GM21529 (cell line): ENCODE results near the gene ACOT4.
"Not testable (repeated sequence)": the region's sequence is repeated elsewhere in the genome, so short reads cannot be mapped to it uniquely, and the experiment has no call there.

Experiments used
- ATAC-seq: cut with Tn5 transposase; IDR thresholded peaks from one replicate; pipeline ENCODE4 v1.9.1; 2021; ENCODE audit not compliant: unreplicated experiment

ACOT4 gene

GRCh38 chr14:73576391-73576790 is 15.3 kb upstream of the ACOT4 start:
- no peak for ATAC-seq

GRCh38 chr14:73577214-73577613 is 14.5 kb upstream of the ACOT4 start:
- not testable (repeated sequence) for ATAC-seq

DNA sequence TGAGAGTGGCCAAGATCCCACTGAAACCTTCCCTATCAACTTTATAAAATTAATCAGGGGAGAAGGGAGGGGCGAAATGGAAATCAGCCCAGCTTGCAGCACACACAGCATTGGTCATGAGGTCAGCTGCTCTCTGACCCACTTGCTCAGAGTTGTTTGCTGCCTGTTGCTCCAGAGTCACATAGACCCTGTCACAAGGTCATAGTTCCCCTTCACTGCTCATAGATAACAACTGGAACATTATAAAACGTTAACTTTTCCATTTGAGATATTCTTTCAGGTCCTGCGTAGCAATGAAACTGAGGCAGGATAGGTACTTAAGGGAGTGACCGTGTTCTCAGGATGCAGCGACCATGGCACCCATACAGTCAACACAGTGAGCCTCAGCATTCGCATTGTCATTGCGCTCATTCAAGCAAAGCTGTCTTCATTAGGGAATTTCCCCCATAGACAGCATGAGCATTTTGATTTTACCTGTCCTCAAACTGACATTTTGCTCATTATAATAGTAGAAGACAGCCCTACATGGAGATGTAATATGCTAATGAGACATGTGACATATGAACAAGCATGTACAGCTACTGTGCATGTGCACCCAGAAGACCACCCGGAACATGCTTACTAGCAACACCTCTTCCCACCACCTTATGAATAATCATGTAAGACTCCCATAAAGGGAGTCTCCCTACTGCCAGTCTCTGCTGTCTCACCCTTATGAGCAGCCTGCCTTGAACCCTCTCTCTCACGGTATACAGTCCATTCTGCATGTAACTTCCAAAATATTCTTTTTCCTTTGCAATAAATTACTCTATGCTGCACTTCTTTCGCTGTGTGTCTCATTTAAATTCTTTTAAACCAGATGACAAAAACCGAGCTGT is 9.3 kb upstream of the ACOT4 start:
- ATAC-seq = not testable (repeated sequence)

GRCh38 chr14:73588695-73589094 is 3.0 kb upstream of the ACOT4 start:
- no peak for ATAC-seq

- no peak for ATAC-seq
Measured at GRCh38 chr14:73589116-73589515, 2.6 kb upstream of the ACOT4 start.

DNA sequence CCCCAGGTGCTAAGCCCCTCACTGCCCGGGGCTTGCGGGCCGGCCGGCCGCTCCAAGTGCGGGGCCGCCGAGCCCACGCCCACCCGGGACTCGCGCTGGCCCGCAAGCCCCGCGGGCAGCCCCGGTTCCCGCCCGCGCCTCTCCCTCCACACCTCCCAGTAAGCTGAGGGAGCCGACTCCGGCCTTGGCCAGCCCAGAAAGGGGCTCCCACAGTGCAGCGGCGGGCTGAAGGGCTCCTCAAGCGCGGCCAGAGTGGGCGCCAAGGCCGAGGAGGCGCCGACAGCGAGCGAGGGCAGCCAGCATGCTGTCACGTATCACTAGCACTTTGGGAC is 1.0 kb upstream of the ACOT4 start:
- not testable (repeated sequence) for ATAC-seq

DNA sequence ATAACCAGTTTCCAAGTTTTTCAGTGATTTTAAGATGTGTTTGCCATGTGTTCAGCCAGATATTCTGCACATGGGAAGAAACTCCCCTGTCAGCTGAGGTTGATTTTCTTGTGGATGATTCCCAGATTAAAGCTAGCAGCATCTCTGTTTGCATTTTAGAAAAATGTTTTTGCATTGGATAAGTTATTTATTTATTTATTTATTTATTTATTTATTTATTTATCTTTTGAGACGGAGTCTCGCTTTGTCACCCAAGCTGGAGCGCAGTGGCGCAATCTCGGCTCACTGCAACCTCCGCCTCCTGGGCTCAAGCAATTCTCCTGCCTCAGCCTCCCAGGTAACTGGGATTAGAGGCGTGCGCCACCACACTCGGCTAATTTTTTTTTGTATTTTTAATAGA is 2.8 kb downstream of the ACOT4 start:
- ATAC-seq = no peak

DNA sequence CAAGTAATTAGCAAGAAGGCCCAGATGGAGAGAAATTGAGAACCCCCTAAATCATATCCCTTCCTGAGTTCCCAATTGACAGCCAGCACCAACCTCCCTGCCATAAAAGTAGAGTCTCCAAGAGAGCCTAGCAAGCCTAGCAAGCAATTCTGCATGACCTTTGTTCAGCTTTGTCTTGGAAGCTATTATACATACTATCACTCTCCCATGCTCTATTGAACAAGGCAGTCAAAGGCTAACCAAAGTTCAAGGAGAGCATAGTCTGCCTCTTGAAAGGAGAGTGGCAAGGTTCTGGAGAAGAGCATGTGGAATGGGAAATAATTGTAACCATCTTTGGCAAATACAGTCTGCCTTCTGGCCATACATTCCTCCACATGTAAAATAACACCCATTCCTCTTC is 7.8 kb downstream of the ACOT4 start:
- ATAC-seq = no peak

GRCh38 chr14:73602994-73603393 is 11.3 kb downstream of the ACOT4 start:
- ATAC-seq = no peak

DNA sequence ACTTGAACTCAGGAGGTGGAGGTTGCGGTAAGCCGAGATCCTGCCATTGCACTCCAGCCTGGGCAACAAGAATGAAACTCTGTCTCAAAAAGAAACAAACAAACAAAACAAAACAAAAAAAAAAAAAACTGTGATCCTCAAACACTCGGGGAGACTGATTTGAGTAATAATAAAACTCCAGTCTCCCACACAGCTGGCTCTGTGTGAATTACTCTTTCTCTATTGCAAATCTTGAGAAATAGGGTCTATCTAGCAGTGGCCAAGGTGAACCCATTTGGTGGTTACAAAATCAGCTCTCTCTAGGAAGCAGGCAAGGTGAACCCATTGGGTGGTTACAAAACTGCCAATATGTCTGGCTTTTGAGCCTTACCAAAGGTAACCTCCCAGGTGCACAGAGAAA is 14.6 kb downstream of the ACOT4 start:
- no peak for ATAC-seq

DNA sequence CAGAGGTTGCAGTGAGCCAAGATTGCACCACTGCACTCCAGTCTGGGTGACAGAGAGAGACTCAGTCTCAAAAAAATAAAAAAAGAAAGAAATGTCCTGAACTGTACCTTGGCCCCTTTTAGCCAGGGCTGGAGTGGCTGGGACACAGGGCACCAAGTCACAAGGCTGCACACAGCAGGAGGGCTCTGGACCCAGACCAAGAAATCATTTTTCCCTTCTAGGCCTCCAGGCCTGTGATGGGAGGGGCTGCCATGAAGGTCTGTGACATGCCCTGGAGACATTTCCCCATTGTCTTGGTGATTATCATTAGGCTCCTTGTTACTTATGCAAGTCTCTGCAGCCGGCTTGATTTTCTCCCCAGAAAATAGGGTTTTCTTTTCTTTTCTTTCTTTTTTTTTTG is 15.6 kb downstream of the ACOT4 start:
- ATAC-seq = no peak

DNA sequence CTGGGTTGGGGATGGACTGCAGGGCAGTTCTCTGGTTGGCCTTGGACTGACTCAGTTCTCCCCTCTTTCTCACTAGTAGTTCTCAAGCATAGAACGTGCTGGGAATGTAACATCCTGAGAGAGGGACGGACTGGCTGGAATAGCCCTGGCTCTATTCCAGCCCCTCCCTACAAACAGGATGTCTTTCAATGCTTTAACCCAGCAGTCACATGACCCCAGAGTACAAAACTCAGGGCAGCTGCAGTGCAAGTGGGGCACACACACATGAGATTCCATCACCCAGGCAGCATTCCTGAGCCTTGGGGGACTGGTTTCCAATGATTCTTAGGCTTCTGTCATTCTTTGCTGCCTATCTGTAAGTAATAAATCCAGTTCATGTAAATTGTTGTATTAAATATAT is 19.0 kb downstream of the ACOT4 start:
- ATAC-seq = no peak

DNA sequence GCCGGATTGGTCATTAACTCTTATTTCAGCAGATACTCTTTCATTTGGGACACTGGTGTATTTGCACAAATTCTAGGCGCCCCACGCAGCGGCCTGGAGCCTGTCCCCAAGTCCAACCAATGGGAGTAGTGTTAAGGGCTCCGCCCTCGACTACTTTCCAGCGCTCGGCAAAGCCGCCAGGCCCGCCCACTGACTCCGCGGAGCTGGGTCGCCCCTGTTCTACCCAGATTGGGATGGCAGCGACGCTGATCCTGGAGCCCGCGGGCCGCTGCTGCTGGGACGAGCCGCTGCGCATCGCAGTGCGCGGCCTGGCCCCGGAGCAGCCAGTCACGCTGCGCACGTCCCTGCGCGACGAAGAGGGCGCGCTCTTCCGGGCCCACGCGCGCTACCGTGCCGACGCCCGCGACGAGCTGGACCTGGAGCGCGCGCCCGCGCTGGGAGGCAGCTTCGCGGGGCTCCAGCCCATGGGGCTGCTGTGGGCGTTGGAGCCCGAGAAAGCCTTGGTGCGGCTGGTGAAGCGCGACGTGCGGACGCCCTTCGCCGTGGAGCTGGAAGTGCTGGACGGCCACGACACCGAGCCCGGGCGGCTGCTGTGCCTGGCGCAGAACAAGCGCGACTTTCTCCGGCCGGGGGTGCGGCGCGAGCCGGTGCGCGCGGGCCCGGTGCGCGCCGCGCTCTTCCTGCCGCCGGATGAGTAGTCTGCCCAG is 20.8 kb downstream of the ACOT4 start, which contains the start of gene ACOT6:
Gene ACOT6, plus strand, starts transcription at position 179 of the 707 bp plus-strand sequence. Its CDS starts 55 bp downstream, at position 234.
- ATAC-seq = peak; percentile 80

- peak; percentile 9 for ATAC-seq
Measured at GRCh38 chr14:73613046-73613383, 21.3 kb downstream of the ACOT4 start.

DNA sequence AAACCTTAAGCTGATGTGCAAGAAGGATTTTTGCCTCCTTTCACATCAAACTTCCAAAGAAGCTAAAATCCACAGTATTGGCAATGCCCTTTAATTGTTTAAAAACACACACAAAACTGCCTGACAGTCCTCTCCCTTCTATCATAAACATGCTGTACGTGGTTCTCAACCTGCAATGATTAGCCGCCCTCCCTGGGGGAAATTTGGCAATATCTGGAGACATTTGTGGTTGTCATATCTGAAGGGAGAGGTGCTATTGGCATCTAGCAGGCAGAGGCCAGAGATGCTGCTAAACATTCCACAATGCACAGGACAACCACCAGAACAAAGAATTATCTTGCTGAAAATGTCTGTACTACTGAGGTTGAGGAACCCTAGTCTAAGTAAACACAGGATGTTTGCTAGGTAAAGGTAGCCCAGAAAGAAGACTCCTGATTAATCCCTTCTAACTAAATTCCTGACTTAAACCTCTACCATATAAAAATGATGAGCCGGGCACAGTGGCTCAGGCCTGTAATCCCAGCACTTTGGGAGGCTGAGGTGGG is 21.8 kb downstream of the ACOT4 start:
- no peak for ATAC-seq

GRCh38 chr14:73616831-73617230 is 25.2 kb downstream of the ACOT4 start:
- no peak for ATAC-seq

DNA sequence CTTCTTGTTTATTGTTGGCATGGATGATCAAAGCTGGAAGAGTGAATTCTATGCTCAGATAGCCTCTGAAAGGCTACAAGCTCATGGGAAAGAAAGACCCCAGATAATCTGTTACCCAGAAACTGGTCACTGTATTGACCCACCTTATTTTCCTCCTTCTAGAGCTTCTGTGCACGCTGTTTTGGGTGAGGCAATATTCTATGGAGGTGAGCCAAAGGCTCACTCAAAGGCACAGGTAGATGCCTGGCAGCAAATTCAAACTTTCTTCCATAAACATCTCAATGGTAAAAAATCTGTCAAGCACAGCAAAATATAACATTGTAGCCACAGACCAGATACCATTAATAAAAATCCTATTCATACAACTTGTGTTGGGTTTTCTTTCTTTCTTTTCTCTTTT is 27.9 kb downstream of the ACOT4 start:
- ATAC-seq = no peak

DNA sequence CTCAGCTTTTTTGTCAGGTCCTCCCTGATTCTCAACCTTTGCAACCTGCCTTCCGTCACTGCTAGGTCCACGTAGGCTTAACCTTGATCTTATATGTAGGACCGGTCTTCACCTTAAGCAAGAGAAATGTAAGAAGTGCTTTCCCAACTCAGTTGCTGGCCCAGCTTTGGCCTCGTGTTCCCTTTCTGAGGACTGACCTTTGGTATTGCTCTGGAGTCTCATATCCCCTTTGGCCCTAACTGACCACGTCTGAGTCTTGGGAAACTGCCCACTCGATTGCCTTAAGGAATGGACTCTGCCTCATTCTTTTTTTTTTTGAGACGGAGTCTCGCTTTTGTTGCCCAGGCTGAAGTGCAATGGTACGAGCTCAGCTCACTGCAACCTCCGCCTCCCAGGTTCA is 28.6 kb downstream of the ACOT4 start:
- ATAC-seq = no peak

DNA sequence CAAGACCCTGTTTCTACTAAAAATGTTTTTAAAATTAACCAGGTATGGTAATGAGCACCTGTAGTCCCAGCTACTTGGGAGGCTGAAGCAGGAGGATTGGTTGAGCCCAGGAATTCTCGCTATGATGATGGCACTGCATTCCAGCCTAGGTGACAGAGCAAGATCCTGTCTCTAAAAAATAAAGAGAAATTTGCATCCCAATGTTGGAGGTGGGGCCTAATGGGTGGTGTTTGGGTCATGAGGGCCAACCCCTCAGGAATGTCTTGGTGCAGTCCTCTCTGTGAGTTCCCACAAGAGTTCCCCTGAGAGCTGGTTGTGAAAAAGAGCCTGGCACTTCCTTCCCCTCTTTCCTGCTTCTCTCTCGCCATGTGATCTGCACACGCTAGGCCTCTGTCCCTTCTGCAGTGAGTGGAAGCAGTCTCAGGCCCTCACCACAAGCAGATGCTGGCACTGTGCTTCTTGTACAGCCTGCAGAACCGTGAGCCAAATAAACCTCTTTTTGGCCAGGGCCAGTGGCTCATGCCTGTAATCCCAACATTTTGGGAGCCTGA is 31.9 kb downstream of the ACOT4 start:
- ATAC-seq = no peak

DNA sequence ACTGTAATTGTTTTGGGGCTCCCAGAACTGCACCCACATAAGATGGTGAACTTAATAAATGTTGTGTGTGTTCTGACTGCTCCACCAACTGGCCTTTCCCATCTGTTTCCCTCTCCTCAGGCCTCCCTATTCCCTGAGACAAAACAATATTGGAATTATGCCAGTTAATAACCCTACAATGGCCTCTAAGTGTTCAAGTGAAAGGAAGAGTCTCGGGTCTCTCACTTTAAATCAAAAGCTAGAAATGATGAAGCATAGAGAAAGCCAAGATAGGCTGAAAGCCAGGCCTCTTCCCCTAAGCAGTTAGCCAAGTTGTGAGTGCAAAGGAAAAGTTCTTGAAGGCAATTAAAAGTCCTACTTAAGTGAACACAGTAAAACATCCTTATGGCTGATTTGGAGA is 34.0 kb downstream of the ACOT4 start:
- ATAC-seq = no peak

DNA sequence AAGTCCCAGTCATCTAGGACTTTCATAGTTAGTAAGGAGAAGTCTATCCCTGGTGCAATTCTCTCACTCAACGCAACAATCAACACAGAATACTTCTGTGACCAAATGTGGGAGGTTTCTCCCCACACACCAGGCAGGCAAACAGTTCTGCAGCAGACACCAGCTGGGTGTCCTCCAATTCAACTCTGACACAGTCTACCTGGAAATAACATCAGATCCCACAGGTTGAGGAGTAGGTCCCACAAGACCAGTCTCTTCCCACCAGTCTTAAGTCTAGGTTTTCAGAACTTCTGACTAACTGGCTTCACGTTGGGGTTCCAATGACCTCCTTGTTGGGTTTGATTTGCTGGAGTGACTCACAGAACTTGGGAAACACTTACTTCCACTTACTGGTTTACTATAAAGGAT is 35.5 kb downstream of the ACOT4 start:
- no peak for ATAC-seq
